GOT3 (cell line): Measurements from ENCODE around the gene PLPP7.

ENCODE experiments used
- DNase-seq: peaks from one replicate; lab custom pipeline; 2025; ENCODE audit warnings: mixed read lengths; lab: John Stamatoyannopoulos, UW

PLPP7 gene

DNA sequence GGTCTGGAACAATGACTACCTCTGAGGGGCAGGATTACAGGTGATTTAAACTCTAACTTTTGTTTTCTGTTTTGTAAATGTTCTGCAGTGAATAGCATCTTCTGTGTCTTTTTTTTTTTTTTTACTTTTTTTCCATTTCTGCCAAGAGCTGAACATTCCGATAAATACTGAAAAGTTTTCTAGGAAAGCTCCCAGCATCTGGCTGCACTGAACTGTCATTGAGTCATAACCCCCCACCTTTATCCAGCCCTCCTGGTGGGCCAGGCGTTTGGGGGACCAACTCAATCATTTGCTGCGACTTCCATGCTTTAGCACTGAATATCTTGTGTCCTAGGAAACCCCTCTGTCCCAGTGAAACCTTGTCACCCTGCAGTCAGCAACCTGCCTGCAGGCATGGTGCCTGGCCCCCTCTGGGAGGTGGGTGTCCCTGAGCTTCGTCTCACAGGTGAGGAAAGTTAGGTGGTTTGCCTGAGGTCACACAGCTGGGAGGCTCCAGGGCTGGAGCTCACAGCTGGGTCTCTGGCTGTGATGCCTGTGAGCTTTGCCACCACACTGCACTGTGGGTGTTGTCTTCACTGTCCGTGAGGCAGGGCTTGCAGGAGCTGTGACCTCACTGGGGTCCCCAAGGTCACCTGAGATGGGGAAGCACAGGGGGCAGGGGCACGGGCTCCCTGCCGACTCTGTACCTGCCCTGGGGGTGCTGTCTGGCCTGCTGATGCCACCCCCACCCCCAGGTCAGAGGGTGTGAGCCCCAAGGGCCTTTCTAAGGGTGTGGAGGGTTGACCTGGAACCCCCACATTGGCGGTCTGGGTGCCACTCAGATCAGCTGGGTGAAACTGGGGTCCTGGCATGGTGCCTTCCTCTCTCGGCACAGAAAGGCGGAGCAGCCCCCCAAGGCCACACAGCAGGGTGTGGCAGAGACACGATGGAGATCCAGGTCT, 14.1 kb downstream of the PLPP7 start:
- no peak for DNase-seq

- no peak for DNase-seq
These were observed 15.3 kb downstream of the PLPP7 start for GRCh38 chr9:131304676-131305355.

DNA sequence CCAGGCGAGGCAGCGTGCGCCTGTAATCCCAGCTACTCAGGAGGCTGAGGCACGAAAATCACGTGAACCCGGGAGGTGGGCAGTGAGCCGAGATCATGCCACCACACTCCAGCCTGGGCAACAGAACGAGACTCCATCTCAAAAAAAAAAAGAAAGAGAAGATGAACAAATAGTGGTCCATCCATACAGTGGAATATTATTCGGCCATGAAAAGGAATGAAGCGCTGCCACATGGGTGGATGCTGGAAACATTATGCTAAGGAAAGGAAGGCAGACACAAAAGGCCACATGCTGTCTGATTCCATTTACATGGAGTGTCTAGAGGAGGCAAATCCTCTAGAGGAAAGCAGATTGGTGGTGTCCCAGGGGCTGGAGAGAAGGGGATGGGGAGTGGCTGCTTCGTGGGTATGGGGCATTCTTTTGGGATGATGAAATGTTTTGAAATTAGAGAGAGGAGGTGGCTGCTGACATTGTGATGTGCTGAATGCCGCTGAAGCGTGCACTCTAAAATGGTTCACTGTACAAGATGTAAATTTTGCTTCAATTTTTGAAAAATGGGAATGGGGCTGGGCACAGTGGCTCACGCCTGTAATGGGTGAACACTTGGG, 17.0 kb downstream of the PLPP7 start:
- DNase-seq = no peak

- DNase-seq = no peak
These were observed 18.5 kb downstream of the PLPP7 start for GRCh38 chr9:131307974-131308373.

DNA sequence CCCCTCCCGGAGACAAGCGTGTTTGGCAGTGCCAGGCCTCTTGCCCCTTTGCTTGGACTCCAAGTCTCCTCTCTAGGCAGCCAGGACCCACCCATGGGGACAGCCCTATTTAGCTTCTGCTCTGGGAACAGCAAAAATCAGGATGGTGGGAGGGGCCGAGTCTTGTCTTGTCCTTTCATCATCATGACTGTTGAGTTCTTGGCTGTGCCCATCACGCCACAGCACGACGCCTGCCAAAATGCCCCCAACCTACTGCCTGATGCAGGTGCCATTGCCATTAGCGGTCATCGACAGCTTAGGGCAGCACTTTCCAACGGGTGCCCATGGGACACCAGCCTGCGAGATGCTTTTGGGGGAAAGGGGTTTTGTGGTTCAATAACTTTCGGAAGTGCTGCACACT, 18.9 kb downstream of the PLPP7 start:
- DNase-seq = no peak

DNA sequence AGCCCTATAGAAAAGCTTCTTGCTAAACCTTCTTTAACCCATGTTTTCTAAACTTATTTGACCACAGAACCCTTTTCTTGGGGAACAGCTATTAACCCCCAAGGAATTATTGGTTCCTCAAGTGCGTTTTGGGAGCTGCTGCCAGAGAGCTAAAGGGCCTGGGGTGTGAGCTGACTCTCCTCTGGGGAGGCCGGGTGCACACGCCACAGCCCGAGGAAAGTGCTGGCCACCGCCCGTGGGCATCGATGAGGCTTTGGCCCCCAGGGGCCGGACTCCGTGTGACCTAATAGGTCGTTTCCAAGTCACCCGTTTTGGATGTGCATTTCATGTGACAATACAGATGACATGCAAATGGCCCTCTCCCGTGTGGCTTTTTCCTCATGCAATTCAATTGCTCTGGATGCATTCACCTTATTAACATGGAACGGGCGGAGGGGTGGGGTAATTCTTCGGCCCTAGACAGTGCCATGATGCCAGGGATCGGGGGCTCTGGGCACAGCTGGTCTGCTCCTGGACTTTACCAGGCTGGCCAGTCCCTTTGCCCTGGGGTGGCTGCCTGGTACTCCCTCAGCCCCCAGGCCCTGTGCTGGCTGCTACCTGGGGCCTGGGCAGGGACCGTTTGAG, 19.5 kb downstream of the PLPP7 start:
- DNase-seq = no peak

DNA sequence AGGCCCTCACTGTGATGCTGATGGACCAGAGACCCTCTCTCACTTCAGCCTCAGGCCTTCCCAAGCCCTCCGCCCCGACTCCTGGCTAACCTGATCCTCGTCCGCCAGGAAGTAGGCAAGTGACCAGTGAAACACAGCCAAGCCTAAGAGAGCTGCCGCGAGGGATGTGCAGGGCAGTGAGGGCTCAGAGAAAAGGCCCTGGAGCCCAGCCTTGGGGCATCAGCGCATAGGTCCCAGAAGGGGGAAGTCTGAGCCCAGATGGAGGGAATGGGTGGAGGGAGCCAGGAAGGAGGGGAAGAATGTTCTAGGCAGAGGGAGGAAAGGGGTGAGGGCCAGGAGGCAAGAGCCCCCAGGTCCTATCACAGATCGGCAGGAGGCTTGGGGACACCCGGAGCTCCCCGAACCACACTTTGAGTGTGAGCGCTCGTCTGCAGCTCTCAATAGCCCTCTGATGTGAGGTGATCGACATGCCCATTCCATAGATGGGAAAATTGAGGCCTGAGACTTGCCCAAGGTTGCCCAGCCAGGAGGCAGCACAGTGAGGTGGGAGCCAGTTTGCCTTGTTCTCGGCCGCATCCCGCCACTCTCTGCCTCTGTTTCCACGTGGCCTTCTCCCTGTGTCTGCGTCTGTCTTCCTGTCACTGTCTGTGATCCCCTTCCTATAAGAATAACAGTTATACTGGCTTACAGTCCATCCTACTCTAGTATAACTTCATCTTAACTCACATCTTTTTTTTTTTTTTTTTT, 20.2 kb downstream of the PLPP7 start:
- DNase-seq = no peak

DNA sequence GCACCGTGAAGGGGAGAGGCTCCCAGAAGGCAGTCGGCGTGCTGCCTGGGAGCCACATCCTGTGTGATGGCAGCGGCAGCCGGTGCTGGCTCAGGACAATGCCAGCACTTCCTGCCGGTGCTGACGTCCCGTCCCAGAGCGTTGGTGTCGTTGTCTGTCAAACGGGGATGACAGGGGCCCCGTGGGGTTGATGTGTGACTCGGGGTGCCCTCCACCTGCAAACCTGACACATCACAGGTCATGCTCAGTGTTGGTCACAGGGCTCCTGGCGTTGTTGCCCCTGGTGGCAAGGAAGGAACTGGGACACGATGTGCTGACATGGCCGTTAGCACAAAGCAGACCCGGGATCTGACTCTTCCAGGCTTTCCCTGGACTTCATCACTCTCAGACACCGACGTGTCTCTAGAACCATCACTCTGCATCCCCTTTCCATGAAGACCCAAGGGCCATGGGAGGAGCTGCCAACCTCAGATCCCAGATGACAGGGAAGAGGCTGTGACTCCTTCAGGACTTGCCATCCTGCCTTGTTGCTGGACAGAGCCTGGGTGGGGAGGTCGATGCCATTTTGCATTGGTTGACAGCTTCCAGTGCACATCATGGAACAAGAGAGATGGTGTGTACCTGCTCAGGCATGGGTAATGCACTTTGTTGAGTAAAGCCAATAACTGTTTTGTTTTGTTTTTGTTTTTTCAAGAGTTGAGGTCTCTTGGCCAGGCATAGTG, 21.5 kb downstream of the PLPP7 start:
- no peak for DNase-seq

GRCh38 chr9:131312246-131312645, 22.7 kb downstream of the PLPP7 start:
- no peak for DNase-seq

- DNase-seq = no peak
These were observed 23.6 kb downstream of the PLPP7 start for GRCh38 chr9:131312822-131313770.

GRCh38 chr9:131318231-131319085, 28.9 kb downstream of the PLPP7 start:
- DNase-seq = no peak

GRCh38 chr9:131319486-131319885, 30.0 kb downstream of the PLPP7 start:
- no peak for DNase-seq

GRCh38 chr9:131320031-131320685, 30.6 kb downstream of the PLPP7 start:
- no peak for DNase-seq

- DNase-seq = no peak
These were observed 34.1 kb downstream of the PLPP7 start for GRCh38 chr9:131323629-131324028.

DNA sequence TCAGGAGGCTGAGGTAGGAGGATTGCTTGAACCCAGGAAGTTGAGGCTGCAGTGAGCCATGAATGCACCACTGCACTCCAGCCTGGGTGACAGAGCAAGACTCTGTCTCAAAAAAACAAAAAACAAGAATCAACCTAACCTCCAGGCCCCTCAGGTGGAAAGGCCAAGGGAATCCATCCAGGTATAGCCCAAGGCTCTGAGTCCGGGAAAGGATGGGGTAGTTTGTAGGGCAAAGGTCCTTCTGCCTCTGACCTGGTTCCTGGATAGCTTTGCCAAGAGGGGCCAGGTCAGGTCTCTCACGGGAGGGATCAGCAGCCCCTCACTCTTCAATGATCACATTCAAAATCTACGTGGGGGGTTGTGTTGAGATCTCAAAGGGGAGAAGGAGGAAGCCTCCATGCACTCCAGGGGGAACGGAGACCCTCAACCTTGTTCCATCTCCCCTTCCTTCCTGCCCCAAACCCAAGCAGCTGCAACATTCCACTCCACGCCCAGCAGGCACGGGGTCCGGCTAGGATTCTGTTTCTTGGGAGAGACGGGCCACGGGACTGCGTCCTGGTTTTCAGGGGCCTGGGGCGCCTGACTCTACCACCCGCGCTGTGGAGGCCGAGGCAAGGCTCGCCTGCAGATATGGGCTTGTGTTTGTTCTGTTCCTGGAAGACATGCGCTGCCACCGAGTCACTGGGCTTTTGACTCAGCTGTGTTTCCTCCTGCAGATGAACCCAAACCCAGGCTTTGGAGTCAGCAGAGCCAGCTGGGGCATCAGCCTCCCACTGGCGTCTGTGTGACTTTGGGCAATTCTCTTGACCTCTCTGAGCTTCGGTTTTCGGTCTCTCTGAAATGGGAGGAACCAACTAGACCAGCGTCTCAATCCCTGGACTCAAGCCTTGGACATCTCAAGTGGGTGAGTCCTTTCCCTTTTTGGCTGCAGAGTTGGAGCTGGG, 35.5 kb downstream of the PLPP7 start:
- no peak for DNase-seq

- no peak for DNase-seq
These were observed 39.7 kb downstream of the PLPP7 start for GRCh38 chr9:131329241-131329641.
